Upper lobe of left lung (tissue), 4 donors: ENCODE measurements around the gene TMEM45A.

Source experiments
- POLR2A ChIP-seq, 4 donors: fragments of 450-650 bp; IDR thresholded peaks; one replicate each; pipeline ENCODE4 v1.5.1; 2016 to 2017; ENCODE audit warnings: antibody characterized with exemption in 4 of 4, mild to moderate bottlenecking in 2 of 4
- TF ChIP-seq, protein P1 (sequence below), 6 experiments: fragments of 450-650 bp in 4 of 6; fragments of 200-600 bp in 2 of 6; sonication (generic) in 2 of 6; IDR thresholded peaks; one replicate each; pipeline ENCODE4 v1.5.1; 2016 to 2019; ENCODE audit warnings: antibody characterized with exemption in 6 of 6

GRCh38 chr3:100563652-100564211 is 71.3 kb downstream of the TMEM45A start:
- TF ChIP-seq, protein P1, sequence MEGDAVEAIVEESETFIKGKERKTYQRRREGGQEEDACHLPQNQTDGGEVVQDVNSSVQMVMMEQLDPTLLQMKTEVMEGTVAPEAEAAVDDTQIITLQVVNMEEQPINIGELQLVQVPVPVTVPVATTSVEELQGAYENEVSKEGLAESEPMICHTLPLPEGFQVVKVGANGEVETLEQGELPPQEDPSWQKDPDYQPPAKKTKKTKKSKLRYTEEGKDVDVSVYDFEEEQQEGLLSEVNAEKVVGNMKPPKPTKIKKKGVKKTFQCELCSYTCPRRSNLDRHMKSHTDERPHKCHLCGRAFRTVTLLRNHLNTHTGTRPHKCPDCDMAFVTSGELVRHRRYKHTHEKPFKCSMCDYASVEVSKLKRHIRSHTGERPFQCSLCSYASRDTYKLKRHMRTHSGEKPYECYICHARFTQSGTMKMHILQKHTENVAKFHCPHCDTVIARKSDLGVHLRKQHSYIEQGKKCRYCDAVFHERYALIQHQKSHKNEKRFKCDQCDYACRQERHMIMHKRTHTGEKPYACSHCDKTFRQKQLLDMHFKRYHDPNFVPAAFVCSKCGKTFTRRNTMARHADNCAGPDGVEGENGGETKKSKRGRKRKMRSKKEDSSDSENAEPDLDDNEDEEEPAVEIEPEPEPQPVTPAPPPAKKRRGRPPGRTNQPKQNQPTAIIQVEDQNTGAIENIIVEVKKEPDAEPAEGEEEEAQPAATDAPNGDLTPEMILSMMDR (IDR thresholded peaks at IDR 0.05), result no peak
- no peak for TF ChIP-seq POLR2A (IDR thresholded peaks at IDR 0.05)
